ENCODE measurements around the gene FOXE3.

- TF ChIP-seq RAD21 (IDR thresholded peaks at IDR 0.05; ENCODE audit: insufficient read depth, low read depth, low read length), result no peak
- TF ChIP-seq ZNF687 (IDR thresholded peaks at IDR 0.05), result no peak
- TF ChIP-seq HDAC6 (IDR thresholded peaks at IDR 0.05; ENCODE audit: unreplicated experiment), result no peak
- no peak for TF ChIP-seq BACH1 (IDR thresholded peaks at IDR 0.05; ENCODE audit: borderline replicate concordance)
- TF ChIP-seq CTCF (IDR thresholded peaks at IDR 0.05 in 2 of 3, conservative IDR thresholded peaks at IDR 0.05 in 1 of 3; ENCODE audit: control insufficient read depth in 2 of 3, extremely low read depth in 1 of 3, insufficient read depth in 1 of 3, low read depth in 3 of 3, low read length in 3 of 3), result no peak
- TF ChIP-seq E2F4 (IDR thresholded peaks at IDR 0.05; ENCODE audit: low read depth, low read length), result no peak
- TF ChIP-seq CREM (IDR thresholded peaks at IDR 0.05; ENCODE audit: low read depth), result no peak
- no peak for TF ChIP-seq POLR2A (IDR thresholded peaks at IDR 0.05; ENCODE audit: low read depth, low read length)
These were observed 29.8 kb upstream of the FOXE3 start for GRCh38 chr1:47386268-47386667.
